ENCODE results near the gene TMBIM1.

Gene TMBIM1

DNA sequence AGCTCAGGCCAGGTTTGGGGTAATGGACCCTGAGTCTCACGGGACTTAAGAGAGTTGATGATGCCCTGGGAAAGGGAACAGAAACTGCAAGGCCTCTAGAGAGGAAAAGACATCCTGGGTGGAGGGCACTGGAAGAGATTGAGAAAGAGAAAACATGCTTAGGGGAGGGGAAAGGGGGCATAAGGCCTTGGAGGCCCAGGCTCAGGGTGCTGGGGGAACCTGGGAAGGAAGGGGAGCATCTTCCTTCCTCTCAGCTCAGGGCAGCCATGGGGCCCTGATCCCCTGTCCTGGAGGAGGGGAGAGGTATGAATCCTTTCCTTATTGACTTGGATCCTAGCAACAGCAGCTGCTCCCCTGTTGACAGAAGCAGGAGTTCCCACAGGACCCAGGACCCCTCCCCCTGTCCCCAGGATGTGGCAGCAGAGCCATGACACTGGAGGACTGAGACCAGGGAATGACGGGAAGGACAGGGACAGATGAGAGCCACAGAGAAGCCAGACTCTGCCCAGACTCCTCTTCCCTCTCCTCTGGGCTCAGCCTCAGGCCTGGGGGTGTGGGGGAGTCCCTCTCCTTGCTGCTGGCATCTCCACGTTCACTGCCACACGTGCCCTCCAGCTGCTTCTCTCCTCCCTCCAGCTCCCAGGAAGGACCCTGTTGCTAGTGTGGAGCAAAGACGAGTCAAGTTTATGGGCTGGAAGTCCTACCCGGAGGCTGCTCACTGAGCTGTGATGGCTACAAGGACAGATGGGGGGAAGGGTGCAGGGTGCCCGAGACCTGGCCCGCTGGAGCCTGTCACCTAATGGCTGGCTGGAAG, 30.7 kb downstream of the TMBIM1 start:
- Histone ChIP-seq H3K27me3 (no peaks in the 10 kb centered on the region), H3K4me1 (peaks cover 64 to 99% (median 88%) of the 10 kb centered on the region in 10 experiments), H3K9me3 (replicated peaks in 1 of 11) (no peaks in the 10 kb centered on the region), H3K9ac (peak overlapping the region; percentile 58 to 76 (median 70)), H3K4me3 (peak overlapping the region in 8 of 10 experiments; percentile 24 to 63 (median 29); a peak in 13 of 20 replicates), H3K36me3 (peaks cover 38 to 48% (median 45%) of the 10 kb centered on the region in 11 experiments), H4K20me1 (peaks cover 0 to 54% (median 24%) of the 10 kb centered on the region in 11 experiments; a peak in 18 of 22 replicates), H3K27ac (peak overlapping the region; percentile 53 to 89 (median 79)), H3K4me2 (peak overlapping the region; percentile 78 to 98 (median 87))
- no peak for TF ChIP-seq Cebpa-rat (IDR thresholded peaks at IDR 0.05)

DNA sequence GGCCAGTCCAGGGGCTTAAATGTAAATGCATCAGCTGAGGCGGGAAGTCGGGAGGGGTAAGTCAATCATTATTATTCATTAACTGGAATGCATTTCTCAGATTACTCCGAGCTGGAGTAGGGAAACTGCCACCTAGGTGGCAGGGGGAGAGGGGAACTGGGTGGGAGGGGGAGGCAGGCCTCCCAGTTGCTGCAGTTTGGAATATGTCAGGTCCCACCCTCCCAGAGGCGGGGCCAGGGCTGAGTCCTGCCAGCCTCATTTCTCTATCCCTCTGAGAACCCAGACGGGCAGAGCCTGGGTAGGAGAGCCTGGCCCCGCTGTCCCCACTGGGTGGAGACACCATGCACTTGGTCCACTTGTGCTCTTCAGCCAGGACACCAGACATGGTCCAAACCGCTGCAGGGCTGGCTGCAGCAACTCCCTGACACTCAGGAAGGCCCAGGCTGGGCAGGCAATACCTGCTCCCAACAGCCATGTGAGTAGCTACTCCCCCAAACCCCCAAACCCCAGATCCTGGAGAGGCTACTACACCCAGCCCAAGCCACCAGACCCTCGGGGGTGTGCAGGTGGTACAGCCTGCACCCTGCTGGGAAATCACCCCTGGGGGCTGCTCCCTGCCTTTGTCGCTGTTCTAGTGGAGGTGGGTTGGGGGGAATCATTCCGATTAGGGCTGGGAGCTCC, 31.4 kb downstream of the TMBIM1 start, which contains the start of gene GPBAR1:
GPBAR1 (plus strand) TSS at position 274 of the 681 bp plus-strand sequence. CDS start 1,710 bp downstream, outside the sequence.
- peaks cover 0 to 54% (median 24%) of the 10 kb centered on the region in 11 experiments; a peak in 18 of 22 replicates for H4K20me1 ChIP-seq
- H3K4me2 ChIP-seq: peak within 1 kb of the TSS; percentile 78 to 98 (median 87)
- no peaks in the 10 kb centered on the region for H3K9me3 ChIP-seq (replicated peaks in 1 of 11)
- H3K4me1 ChIP-seq: peaks cover 64 to 100% (median 93%) of the 10 kb centered on the region in 10 experiments
- H3K27me3 ChIP-seq: no peaks in the 10 kb centered on the region
- H3K9ac ChIP-seq: peak within 1 kb of the TSS; percentile 58 to 76 (median 70)
- H3K36me3 ChIP-seq: peaks cover 36 to 48% (median 45%) of the 10 kb centered on the region in 11 experiments
- no peak for TF ChIP-seq Cebpa-rat (IDR thresholded peaks at IDR 0.05)
- peak within 1 kb of the TSS; percentile 53 to 89 (median 79) for H3K27ac ChIP-seq
- peak within 1 kb of the TSS in 8 of 10 experiments; percentile 24 to 63 (median 29); a peak in 13 of 20 replicates for H3K4me3 ChIP-seq

DNA sequence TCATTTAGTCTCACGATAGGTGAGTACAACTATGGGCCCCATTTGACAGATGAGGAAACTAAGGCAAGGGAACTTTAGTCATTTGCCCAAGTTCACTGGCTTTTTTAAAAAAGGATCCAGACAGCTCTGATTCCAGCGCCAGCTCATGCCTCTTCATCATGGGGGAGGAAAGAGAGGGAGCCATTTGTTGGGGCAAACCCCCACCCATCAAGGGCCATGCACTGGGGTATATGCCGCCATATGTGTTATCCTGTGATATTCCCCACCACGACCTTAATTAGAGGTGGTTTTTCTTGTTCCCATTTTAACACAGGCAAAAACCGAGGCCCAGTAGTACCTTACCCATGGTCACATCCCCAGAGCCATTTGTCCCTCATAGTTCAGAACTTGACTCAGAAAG, 32.1 kb downstream of the TMBIM1 start:
- peak overlapping the region in 6 of 11 experiments; percentile 76 to 98 (median 91); a peak in 10 of 22 replicates for H3K4me2 ChIP-seq
- H3K36me3 ChIP-seq: peaks cover 36 to 48% (median 45%) of the 10 kb centered on the region in 11 experiments
- no peaks in the 10 kb centered on the region for H3K27me3 ChIP-seq
- TF ChIP-seq Cebpa-rat (IDR thresholded peaks at IDR 0.05): no peak
- peak overlapping the region in 7 of 11 experiments; percentile 63 to 89 (median 81); a peak in 8 of 22 replicates for H3K27ac ChIP-seq
- peaks cover 0 to 53% (median 23%) of the 10 kb centered on the region in 11 experiments; a peak in 17 of 22 replicates for H4K20me1 ChIP-seq
- H3K4me1 ChIP-seq: peaks cover 64 to 100% (median 90%) of the 10 kb centered on the region in 10 experiments
- H3K9me3 ChIP-seq (replicated peaks in 1 of 11): no peaks in the 10 kb centered on the region
- peak overlapping the region in 1 of 11 experiments; percentile 57; a peak in 1 of 22 replicates for H3K9ac ChIP-seq
- H3K4me3 ChIP-seq: no peak overlapping the region

DNA sequence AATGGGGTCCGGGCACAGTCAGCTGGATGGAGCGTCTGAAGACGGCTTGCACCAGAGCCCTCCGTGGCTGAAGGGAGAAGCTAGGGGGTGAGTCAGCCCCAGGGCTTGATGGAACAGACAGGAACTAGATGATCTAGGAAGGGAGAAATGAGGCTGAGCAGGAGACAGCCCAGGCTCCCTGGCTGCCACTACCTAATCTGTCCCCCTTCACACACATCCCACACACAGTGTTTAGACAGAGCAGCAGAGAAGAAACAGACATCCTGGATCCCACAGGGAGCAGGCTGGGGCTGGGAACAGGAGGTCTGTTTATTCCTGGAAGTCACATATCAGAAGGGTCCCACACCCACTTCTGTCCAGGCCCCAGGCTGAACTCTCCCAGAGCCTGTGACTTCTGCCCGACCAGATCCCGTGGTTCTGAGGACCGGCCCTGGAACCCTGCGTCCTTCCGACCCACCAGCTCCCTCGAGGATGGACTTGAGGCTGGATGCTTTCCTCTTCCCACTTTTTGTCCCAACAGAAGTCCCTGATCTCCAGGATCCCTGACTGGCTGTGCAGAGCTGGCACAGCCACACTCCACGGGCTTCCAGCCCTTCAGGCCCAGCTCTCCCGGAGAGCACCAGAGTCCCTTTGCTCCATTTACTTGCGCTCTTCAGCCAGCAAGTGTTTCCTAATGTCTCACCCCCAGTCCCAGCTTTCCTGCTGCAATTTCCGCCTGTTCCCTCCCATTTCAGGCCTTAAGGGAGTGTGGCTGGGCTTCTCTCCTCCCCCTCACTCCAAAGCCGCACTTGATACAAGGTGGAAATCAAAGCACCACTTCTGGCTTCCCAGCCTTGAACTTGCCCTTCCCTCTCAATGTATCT, 33.0 kb downstream of the TMBIM1 start:
- H3K9me3 ChIP-seq (replicated peaks in 1 of 11): no peaks in the 10 kb centered on the region
- no peak for TF ChIP-seq Cebpa-rat (IDR thresholded peaks at IDR 0.05)
- peak overlapping the region in 7 of 11 experiments; percentile 23 to 57 (median 36); a peak in 12 of 22 replicates for H3K9ac ChIP-seq
- H3K27me3 ChIP-seq: no peaks in the 10 kb centered on the region
- peaks cover 58 to 100% (median 82%) of the 10 kb centered on the region in 10 experiments for H3K4me1 ChIP-seq
- peak overlapping the region; percentile 66 to 98 (median 76); a peak in 20 of 22 replicates for H3K4me2 ChIP-seq
- peak overlapping the region; percentile 29 to 89 (median 69); a peak in 17 of 22 replicates for H3K27ac ChIP-seq
- H3K4me3 ChIP-seq: peak overlapping the region in 1 of 10 experiments; percentile 22; a peak in 1 of 20 replicates
- peaks cover 0 to 53% (median 26%) of the 10 kb centered on the region in 11 experiments; a peak in 19 of 22 replicates for H4K20me1 ChIP-seq
- peaks cover 36 to 48% (median 45%) of the 10 kb centered on the region in 11 experiments for H3K36me3 ChIP-seq

DNA sequence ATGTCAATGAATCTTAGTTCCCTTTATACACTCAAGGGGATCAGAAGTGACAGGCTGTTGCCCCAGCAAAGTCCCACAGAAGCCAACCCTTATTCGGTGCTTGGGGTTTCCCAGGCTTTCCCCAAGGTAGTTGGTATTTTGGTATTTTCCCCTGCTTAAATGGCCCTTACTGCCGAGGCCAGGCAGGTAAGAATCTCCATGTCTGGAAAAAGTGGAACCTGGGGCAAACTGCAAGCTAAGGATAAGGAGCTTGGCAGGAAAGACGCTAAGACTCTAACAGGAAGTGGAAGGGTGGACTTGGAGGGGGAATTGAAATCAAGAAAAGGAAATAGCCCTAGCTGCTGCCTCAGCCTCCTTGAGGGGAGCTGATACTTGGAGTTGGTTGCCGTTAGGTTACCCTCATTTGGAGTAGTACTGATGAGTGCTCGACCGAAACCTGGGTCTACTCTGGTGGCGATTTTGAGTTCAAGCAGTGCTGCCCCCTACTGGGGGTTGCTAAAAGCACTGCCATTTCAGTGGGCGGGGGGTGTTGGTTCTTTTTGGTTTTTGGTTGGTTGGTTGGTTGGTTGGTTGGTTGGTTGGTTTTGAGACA, 34.8 kb downstream of the TMBIM1 start:
- Histone ChIP-seq H3K9ac (peak overlapping the region in 7 of 11 experiments; percentile 5 to 55 (median 39); a peak in 9 of 22 replicates), H3K4me3 (no peak overlapping the region), H3K36me3 (peaks cover 39 to 48% (median 46%) of the 10 kb centered on the region in 11 experiments), H3K4me2 (peak overlapping the region; percentile 66 to 98 (median 76)), H3K4me1 (peaks cover 46 to 100% (median 74%) of the 10 kb centered on the region in 10 experiments), H3K9me3 (replicated peaks in 1 of 11) (no peaks in the 10 kb centered on the region), H3K27me3 (no peaks in the 10 kb centered on the region), H4K20me1 (peaks cover 15 to 57% (median 44%) of the 10 kb centered on the region in 11 experiments), H3K27ac (peak overlapping the region; percentile 5 to 89 (median 69); a peak in 21 of 22 replicates)
- no peak for TF ChIP-seq Cebpa-rat (IDR thresholded peaks at IDR 0.05)

DNA sequence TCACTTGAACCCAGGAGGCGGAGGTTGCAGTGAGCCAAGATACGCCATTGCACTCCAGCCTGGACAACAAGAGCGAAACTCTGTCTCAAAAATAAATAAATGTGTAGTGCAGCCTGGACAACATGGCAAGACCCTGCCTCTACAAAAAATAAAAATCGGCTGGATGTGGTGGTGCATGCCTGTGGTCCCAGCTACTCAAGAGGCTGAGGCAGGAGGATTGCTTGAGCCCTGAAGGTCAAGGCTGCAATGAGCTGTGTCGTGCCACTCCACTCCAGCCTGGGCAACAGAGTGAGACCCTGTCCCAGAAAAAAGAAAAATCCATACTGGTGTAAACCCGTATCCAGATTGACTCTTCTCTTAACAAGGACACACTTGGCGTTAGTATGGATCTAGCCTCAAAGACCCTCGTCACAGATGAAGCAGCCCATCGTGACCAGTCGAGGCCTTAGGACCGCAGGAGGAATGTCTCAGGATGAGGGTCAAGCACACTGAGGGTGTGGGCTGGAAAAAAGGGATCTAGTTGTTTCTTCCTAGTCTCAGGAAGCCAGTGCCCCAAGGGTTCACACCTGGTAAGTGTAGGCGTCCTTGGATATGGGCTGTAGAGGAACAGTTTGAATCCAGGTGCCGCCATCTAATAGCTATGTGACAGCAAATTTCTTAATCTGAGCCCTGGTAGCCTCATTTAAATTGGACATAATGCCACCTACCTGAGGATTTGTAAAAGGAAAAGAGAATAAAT, 35.5 kb downstream of the TMBIM1 start:
- H3K27me3 ChIP-seq: no peaks in the 10 kb centered on the region
- peaks cover 39 to 100% (median 74%) of the 10 kb centered on the region in 10 experiments for H3K4me1 ChIP-seq
- H3K4me3 ChIP-seq: no peak overlapping the region
- peak overlapping the region in 7 of 11 experiments; percentile 5 to 55 (median 33); a peak in 8 of 22 replicates for H3K9ac ChIP-seq
- H3K9me3 ChIP-seq (replicated peaks in 1 of 11): no peaks in the 10 kb centered on the region
- peak overlapping the region; percentile 5 to 89 (median 69); a peak in 20 of 22 replicates for H3K27ac ChIP-seq
- no peak for TF ChIP-seq Cebpa-rat (IDR thresholded peaks at IDR 0.05)
- H3K36me3 ChIP-seq: peaks cover 46 to 54% (median 51%) of the 10 kb centered on the region in 11 experiments
- peaks cover 19 to 57% (median 49%) of the 10 kb centered on the region in 11 experiments for H4K20me1 ChIP-seq
- H3K4me2 ChIP-seq: peak overlapping the region; percentile 66 to 98 (median 76); a peak in 20 of 22 replicates

DNA sequence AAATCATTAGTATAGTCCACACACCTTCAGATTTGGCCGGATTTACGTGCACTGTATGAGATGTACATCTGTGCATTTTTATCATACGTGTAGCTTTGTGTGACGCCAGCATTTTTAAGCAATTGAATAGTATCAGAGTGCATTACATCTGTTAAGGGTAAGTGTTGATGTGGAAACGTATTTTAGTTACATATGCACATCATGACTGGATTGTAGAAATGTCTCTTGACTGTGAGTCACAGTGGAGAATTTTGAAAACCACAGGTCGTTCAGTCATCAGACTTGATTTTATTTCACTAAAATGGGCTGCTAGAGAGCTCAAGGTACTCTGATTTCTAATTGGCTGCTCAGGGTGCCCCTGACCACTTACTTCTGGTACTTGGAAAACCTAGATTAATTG, 36.9 kb downstream of the TMBIM1 start:
- TF ChIP-seq Cebpa-rat (IDR thresholded peaks at IDR 0.05): no peak
- Histone ChIP-seq H4K20me1 (peaks cover 19 to 70% (median 63%) of the 10 kb centered on the region in 11 experiments), H3K4me1 (peaks cover 29 to 100% (median 65%) of the 10 kb centered on the region in 10 experiments), H3K4me3 (no peak overlapping the region), H3K27me3 (no peaks in the 10 kb centered on the region), H3K4me2 (peak overlapping the region in 3 of 11 experiments; percentile 89 to 93 (median 93); a peak in 5 of 22 replicates), H3K9me3 (replicated peaks in 1 of 11) (no peaks in the 10 kb centered on the region), H3K27ac (peak overlapping the region in 3 of 11 experiments; percentile 18 to 81 (median 41); a peak in 5 of 22 replicates), H3K9ac (no peak overlapping the region; a peak in 1 of 22 replicates), H3K36me3 (peaks cover 60 to 67% (median 65%) of the 10 kb centered on the region in 11 experiments)

Data from BLaER1 treated with 17β-estradiol and CSF1 and Interleukin-3, amounts not matched to agents 10 nM and 100 nM (cell line).